ENCODE data around the gene RGMA. TPM values are rescaled to one million over a fixed set of nuclear protein-coding genes. Genes with fewer than 3 reads are reported as not detected.
A peak's percentile ranks its signal among the peaks of the same experiment; 100 is the strongest.

The RGMA gene
- total and polyA plus RNA-seq, 2 donors (not counting 1 experiment from before 2014, with no cell fraction given), result not detected

DNA sequence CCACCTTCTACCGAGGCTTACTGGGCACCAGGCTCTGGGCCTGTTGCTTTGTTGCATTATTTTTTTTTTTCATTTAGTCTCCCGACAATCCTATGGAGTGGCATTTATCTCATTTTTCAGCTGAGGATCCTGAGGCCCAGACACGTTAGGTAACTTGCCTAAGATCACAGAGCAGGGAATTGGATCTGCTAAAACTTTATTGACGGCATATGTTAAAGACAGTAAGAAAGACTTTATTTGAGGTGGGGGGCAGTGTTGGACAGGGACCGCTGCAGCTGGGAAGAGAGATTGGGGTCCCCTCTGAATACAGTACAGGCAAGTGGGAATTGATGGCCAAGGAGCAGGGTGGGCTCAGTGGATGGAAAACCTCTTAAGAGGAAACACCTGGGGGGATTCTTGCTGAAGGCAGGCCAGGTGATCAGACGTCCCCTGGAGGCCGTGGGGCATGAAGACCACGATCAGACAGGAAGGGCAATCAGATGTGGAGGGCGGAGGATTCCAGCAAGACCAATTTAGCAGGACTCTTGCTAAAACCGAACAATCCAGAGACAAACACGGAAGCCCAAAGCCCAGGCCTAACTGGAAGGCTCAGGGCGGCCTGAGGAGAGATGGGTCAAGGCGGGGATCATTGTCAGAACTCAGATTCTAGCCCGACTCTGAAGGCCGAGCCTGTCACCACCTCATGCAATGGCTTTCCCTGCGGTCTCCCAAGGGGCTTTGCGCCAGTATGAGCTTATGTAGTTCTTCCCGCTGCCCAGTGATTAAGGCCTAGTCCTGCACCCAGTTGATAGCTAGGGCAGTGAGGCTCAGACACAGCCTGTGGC is 53.7 kb downstream of the RGMA start:
- TF ChIP-seq, protein P1, sequence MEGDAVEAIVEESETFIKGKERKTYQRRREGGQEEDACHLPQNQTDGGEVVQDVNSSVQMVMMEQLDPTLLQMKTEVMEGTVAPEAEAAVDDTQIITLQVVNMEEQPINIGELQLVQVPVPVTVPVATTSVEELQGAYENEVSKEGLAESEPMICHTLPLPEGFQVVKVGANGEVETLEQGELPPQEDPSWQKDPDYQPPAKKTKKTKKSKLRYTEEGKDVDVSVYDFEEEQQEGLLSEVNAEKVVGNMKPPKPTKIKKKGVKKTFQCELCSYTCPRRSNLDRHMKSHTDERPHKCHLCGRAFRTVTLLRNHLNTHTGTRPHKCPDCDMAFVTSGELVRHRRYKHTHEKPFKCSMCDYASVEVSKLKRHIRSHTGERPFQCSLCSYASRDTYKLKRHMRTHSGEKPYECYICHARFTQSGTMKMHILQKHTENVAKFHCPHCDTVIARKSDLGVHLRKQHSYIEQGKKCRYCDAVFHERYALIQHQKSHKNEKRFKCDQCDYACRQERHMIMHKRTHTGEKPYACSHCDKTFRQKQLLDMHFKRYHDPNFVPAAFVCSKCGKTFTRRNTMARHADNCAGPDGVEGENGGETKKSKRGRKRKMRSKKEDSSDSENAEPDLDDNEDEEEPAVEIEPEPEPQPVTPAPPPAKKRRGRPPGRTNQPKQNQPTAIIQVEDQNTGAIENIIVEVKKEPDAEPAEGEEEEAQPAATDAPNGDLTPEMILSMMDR (IDR thresholded peaks at IDR 0.05), result no peak
- TF ChIP-seq EZH2 (IDR thresholded peaks at IDR 0.05; ENCODE audit: borderline replicate concordance, insufficient read depth, low read depth, low read length, poor library complexity, severe bottlenecking), result no peak
- Mint-ChIP-seq H3K27ac (no peak overlapping the region), H3K4me1 (peaks cover 20% of the 10 kb centered on the region), H3K9me3 (ENCODE audit: insufficient read depth) (no peaks in the 10 kb centered on the region), H3K27me3 (peaks cover 4% of the 10 kb centered on the region), H3K4me3 (no peak overlapping the region)
- H3K4me1 ChIP-seq (ENCODE audit: control insufficient read depth in 2 of 2, insufficient read depth in 2 of 2, low read length in 2 of 2), result peaks cover 0 to 17% of the 10 kb centered on the region in 2 donors
- WGBS (ENCODE audit: insufficient coverage), result 61% methylated on average over 17 of the region's 18 CpGs
- ChIA-PET POLR2A (no interaction called here), CTCF (interaction anchor here (0.9 to 9.3 kb wide), 4 partner anchors 9 to 238 kb away, joined by 3 to 64 read pairs (median 4); no protein-coding TSS in a partner anchor)
- no peak overlapping the region for H3K4me3 ChIP-seq (ENCODE audit: control extremely low read depth in 1 of 5, extremely low read depth in 1 of 5, insufficient read depth in 1 of 5, low read depth in 2 of 5, low read length in 4 of 5)
- H3K4me2 ChIP-seq (replicated peaks; ENCODE audit: low read depth, low read length, poor library complexity, severe bottlenecking), result peak overlapping the region; percentile 40
- peak overlapping the region; percentile 35 for H2AFZ ChIP-seq (ENCODE audit: insufficient read depth, low read depth, low read length, poor library complexity, severe bottlenecking)
- DNase-seq (no peak), ATAC-seq (ENCODE audit: low read depth) (no peak)
- intact Hi-C loops (cut with micrococcal nuclease), result loop anchor here (10.0 kb wide), 1 partner anchor 1089 kb away; no protein-coding TSS in a partner anchor
- H3K9ac ChIP-seq (ENCODE audit: low read length), result no peak overlapping the region
- no peaks in the 10 kb centered on the region for H3K36me3 ChIP-seq (replicated peaks in 1 of 2; ENCODE audit: control extremely low read depth in 1 of 2, control insufficient read depth in 1 of 2, extremely low read depth in 1 of 2, insufficient read depth in 2 of 2, low read length in 1 of 2)
- H4K20me1 ChIP-seq (ENCODE audit: control insufficient read depth, insufficient read depth, low read length, poor library complexity, severe bottlenecking), result no peaks in the 10 kb centered on the region
- H3K27ac ChIP-seq (ENCODE audit: low read length in 2 of 2), result no peak overlapping the region
- no peaks in the 10 kb centered on the region for H3K9me3 ChIP-seq (ENCODE audit: control extremely low read depth in 1 of 3, control insufficient read depth in 2 of 3, insufficient read depth in 1 of 3, low read length in 2 of 3)
- peaks cover 0 to 5% (median 0%) of the 10 kb centered on the region in 4 experiments for H3K27me3 ChIP-seq (replicated peaks in 1 of 4; ENCODE audit: control extremely low read depth in 1 of 4, control insufficient read depth in 3 of 4, insufficient read depth in 4 of 4, low read length in 3 of 4)
- H3K79me2 ChIP-seq (ENCODE audit: control insufficient read depth, insufficient read depth, low read length), result no peaks in the 10 kb centered on the region

DNA sequence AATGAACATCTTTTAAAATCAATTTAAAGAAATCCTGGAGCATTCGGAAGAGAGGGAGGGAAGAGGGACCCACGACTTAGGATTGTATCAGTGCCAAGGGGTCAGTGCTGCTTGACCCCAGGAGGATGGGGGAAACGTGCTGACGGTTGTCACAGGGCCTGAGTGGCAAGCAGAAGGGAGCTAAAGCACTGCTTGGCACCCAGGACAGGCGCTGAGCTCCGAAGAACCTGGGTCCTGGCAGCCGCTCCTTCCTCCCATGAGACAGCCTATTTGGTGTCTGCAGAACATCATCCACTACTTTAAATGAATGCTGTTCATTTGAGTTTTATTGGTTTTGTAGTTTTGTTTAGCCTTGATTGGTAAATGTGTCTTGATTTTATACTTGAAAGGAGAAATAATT is 54.5 kb downstream of the RGMA start:
- Histone ChIP-seq H3K4me3 (ENCODE audit: control extremely low read depth in 1 of 5, extremely low read depth in 1 of 5, insufficient read depth in 1 of 5, low read depth in 2 of 5, low read length in 4 of 5) (no peak overlapping the region), H4K20me1 (ENCODE audit: control insufficient read depth, insufficient read depth, low read length, poor library complexity, severe bottlenecking) (no peaks in the 10 kb centered on the region), H3K79me2 (ENCODE audit: control insufficient read depth, insufficient read depth, low read length) (no peaks in the 10 kb centered on the region), H3K36me3 (replicated peaks in 1 of 2; ENCODE audit: control extremely low read depth in 1 of 2, control insufficient read depth in 1 of 2, extremely low read depth in 1 of 2, insufficient read depth in 2 of 2, low read length in 1 of 2) (no peaks in the 10 kb centered on the region), H3K27me3 (replicated peaks in 1 of 4; ENCODE audit: control extremely low read depth in 1 of 4, control insufficient read depth in 3 of 4, insufficient read depth in 4 of 4, low read length in 3 of 4) (peaks cover 0 to 3% (median 0%) of the 10 kb centered on the region in 4 experiments), H3K9me3 (ENCODE audit: control extremely low read depth in 1 of 3, control insufficient read depth in 2 of 3, insufficient read depth in 1 of 3, low read length in 2 of 3) (no peaks in the 10 kb centered on the region), H3K9ac (ENCODE audit: low read length) (no peak overlapping the region), H3K4me1 (ENCODE audit: control insufficient read depth in 2 of 2, insufficient read depth in 2 of 2, low read length in 2 of 2) (peaks cover 0 to 17% of the 10 kb centered on the region in 2 donors), H3K27ac (ENCODE audit: low read length in 2 of 2) (no peak overlapping the region), H3K4me2 (replicated peaks; ENCODE audit: low read depth, low read length, poor library complexity, severe bottlenecking) (no peak overlapping the region), H2AFZ (ENCODE audit: insufficient read depth, low read depth, low read length, poor library complexity, severe bottlenecking) (no peak overlapping the region)
- ATAC-seq (ENCODE audit: low read depth), result no peak
- Mint-ChIP-seq H3K9me3 (ENCODE audit: insufficient read depth) (no peaks in the 10 kb centered on the region), H3K4me3 (no peak overlapping the region), H3K4me1 (peaks cover 21% of the 10 kb centered on the region), H3K27ac (no peak overlapping the region), H3K27me3 (peaks cover 3% of the 10 kb centered on the region)
- DNase-seq, result no peak
- intact Hi-C loops (cut with micrococcal nuclease), result loop anchor here (5.0 to 10.0 kb wide), 2 partner anchors 1090 to 1288 kb away; no protein-coding TSS in a partner anchor
- ChIA-PET POLR2A (no interaction called here), CTCF (interaction anchor here (1.0 to 9.3 kb wide), 2 partner anchors 16 to 237 kb away, joined by 3 to 64 read pairs; no protein-coding TSS in a partner anchor)
- TF ChIP-seq, protein P1 (IDR thresholded peaks at IDR 0.05), result no peak
- no peak for TF ChIP-seq EZH2 (IDR thresholded peaks at IDR 0.05; ENCODE audit: borderline replicate concordance, insufficient read depth, low read depth, low read length, poor library complexity, severe bottlenecking)
- WGBS (ENCODE audit: insufficient coverage), result 93% methylated on average over 4 of the region's 7 CpGs
